Measurements from ENCODE around the gene ITGAE. TPM values are rescaled to one million over a fixed set of nuclear protein-coding genes. Genes with fewer than 3 reads are reported as not detected.

Gene ITGAE
- total and polyA plus RNA-seq, 10 of the 15 experiments (the other 5 are each of a cell fraction or from before 2014, with no cell fraction given) = 13.1 to 161 (median 34.8) TPM

GRCh38 chr17:3796110-3796821 is 4.7 kb downstream of the ITGAE start:
- RAD21 ChIA-PET (ENCODE audit: unreplicated experiment) = interaction anchor here (0.7 to 2.1 kb wide), 6 partner anchors 24 to 72 kb away, joined by 3 to 21 read pairs (median 4); partner anchors contain the start of gene HASPIN
- CTCF ChIA-PET = interaction anchor here (0.9 to 2.2 kb wide), 5 partner anchors 8 to 59 kb away, joined by 4 to 13 read pairs (median 6); no protein-coding TSS in a partner anchor
- Histone ChIP-seq H3K27ac (ENCODE audit: control insufficient read depth, insufficient read depth) (peak overlapping the region; percentile 63), H4K20me1 (ENCODE audit: control insufficient read depth, insufficient read depth) (no peaks in the 10 kb centered on the region), H3K36me3 (ENCODE audit: control insufficient read depth in 2 of 2, insufficient read depth in 2 of 2, low read length in 1 of 2) (no peaks in the 10 kb centered on the region), H3K4me3 (no peak overlapping the region; the same call in 1 of the 2 replicates), H3K4me1 (ENCODE audit: control insufficient read depth, insufficient read depth, low read length) (peaks cover 47% of the 10 kb centered on the region), H2AFZ (ENCODE audit: control insufficient read depth, low read depth, low read length) (peak overlapping the region; percentile 5), H3K9me3 (replicated peaks; ENCODE audit: control insufficient read depth, insufficient read depth, low read length) (no peaks in the 10 kb centered on the region), H3K27me3 (replicated peaks in 1 of 2; ENCODE audit: control insufficient read depth in 2 of 2, insufficient read depth in 2 of 2, low read length in 1 of 2) (no peaks in the 10 kb centered on the region), H3K4me2 (ENCODE audit: control insufficient read depth, insufficient read depth) (peak overlapping the region; percentile 69), H3K9ac (ENCODE audit: control insufficient read depth, insufficient read depth, low read length) (peak overlapping the region; percentile 28), H3K79me2 (ENCODE audit: control insufficient read depth, insufficient read depth, low read length) (no peaks in the 10 kb centered on the region)
- intact Hi-C loops (cut with micrococcal nuclease; ENCODE audit: unreplicated experiment) = loop anchor here (1.0 to 5.0 kb wide), 3 partner anchors 33 to 103 kb away; no protein-coding TSS in a partner anchor
- peak; percentile 86 for ATAC-seq
- peak; percentile 90 for DNase-seq (ENCODE audit: low read depth, low spot score)
- WGBS (ENCODE audit: insufficient coverage, insufficient replicate concordance, low lambda C conversion rate, missing lambda C conversion rate) = under 1% methylated on average over 13 of the region's 17 CpGs
- in situ Hi-C loops (cut with MboI) = no loop called here
- SMC1A ChIA-PET (ENCODE audit: uncharacterized antibody, unreplicated experiment) = interaction anchor here (1.0 to 3.4 kb wide), 6 partner anchors 8 to 58 kb away, joined by 3 to 19 read pairs (median 4); no protein-coding TSS in a partner anchor
- POLR2A ChIA-PET = interaction anchor here (0.6 to 0.9 kb wide), 3 partner anchors 8 to 94 kb away, joined by 3 to 4 read pairs (median 3); no protein-coding TSS in a partner anchor
- no TSS peak for BruUV-seq (replicated peaks)
- peak; percentile 99 for FAIRE-seq
- TF ChIP-seq E2F8 (IDR thresholded peaks at IDR 0.05; ENCODE audit: low read depth, partially characterized antibody) (no peak), ATF3 (IDR thresholded peaks at IDR 0.05; ENCODE audit: borderline replicate concordance, extremely low read depth, low read depth, low read length) (no peak), REST (IDR thresholded peaks at IDR 0.05; ENCODE audit: low read depth, low read length) (no peak), TCF12 (IDR thresholded peaks at IDR 0.05; ENCODE audit: low read depth, low read length) (peak; percentile 76; the same call in 1 of the 2 replicates), EED (IDR thresholded peaks at IDR 0.05; ENCODE audit: low read depth) (peak; percentile 87), NR2C2 (IDR thresholded peaks at IDR 0.05; ENCODE audit: borderline replicate concordance, control insufficient read depth, insufficient read length, low read depth) (no peak), PRDM15 (CRISPR knock-in tag; IDR thresholded peaks at IDR 0.05) (no peak), ZBED1 (IDR thresholded peaks at IDR 0.05; ENCODE audit: borderline replicate concordance) (peak; percentile 71; the same call in 1 of the 2 replicates), ZNF217 (IDR thresholded peaks at IDR 0.05) (no peak; the same call in 1 of the 2 replicates), KLF5 (IDR thresholded peaks at IDR 0.05; ENCODE audit: partially characterized antibody) (no peak)

Data from GM12878 (cell line).